GM08714 (cell line): ENCODE data around the gene WFDC10A.
"Not testable (repeated sequence)": the region's sequence is repeated elsewhere in the genome, so short reads cannot be mapped to it uniquely, and the experiment has no call there.

Source experiments
- H3K4me3 ChIP-seq: fragments of 200-500 bp; sonication (Bioruptor generic); 2 replicates; pipeline ENCODE4 v1.5.1; 2014; ENCODE audit warnings: mild to moderate bottlenecking, low read length, inconsistent platforms
- ZNF274 ChIP-seq: IDR thresholded peaks from 2 replicates; pipeline ENCODE4 v1.6.1; 2012; ENCODE audit warnings: mild to moderate bottlenecking, low read depth, low read length

Gene WFDC10A

GRCh38 chr20:45629496-45630100, at the start of gene WFDC10A:
WFDC10A (plus strand) TSS chr20:45629739; CDS start chr20:45629814, 75 bp downstream.
- no peak for TF ChIP-seq ZNF274

GRCh38 chr20:45581702-45582101, 47.8 kb upstream of the WFDC10A start:
- no peak overlapping the region for H3K4me3 ChIP-seq
- no peak for TF ChIP-seq ZNF274

More at GRCh38 chr20:45629496-45630100, at the start of gene WFDC10A:
- H3K4me3 ChIP-seq, result no peak within 1 kb of the TSS

GRCh38 chr20:45583502-45583901, 46.0 kb upstream of the WFDC10A start:
- TF ChIP-seq ZNF274, result no peak
- no peak overlapping the region for H3K4me3 ChIP-seq

GRCh38 chr20:45584294-45584693, 45.2 kb upstream of the WFDC10A start:
- not testable (repeated sequence) for H3K4me3 ChIP-seq

- H3K4me3 ChIP-seq, result not testable (repeated sequence)
Observed at GRCh38 chr20:45585986-45586385, 43.6 kb upstream of the WFDC10A start.

- TF ChIP-seq ZNF274, result no peak
- H3K4me3 ChIP-seq, result no peak overlapping the region
Observed at GRCh38 chr20:45588800-45589199, 40.7 kb upstream of the WFDC10A start.

- no peak overlapping the region for H3K4me3 ChIP-seq
- no peak for TF ChIP-seq ZNF274
Observed at GRCh38 chr20:45589725-45590124, 39.8 kb upstream of the WFDC10A start.

- no peak overlapping the region for H3K4me3 ChIP-seq
- TF ChIP-seq ZNF274, result no peak
Observed at GRCh38 chr20:45592574-45593189, 36.9 kb upstream of the WFDC10A start.

- no peak overlapping the region for H3K4me3 ChIP-seq
- no peak for TF ChIP-seq ZNF274
Observed at GRCh38 chr20:45593498-45593897, 36.0 kb upstream of the WFDC10A start.

- no peak overlapping the region for H3K4me3 ChIP-seq
- no peak for TF ChIP-seq ZNF274
Observed at GRCh38 chr20:45595235-45595634, 34.3 kb upstream of the WFDC10A start.

- TF ChIP-seq ZNF274, result no peak
- no peak overlapping the region for H3K4me3 ChIP-seq
Observed at GRCh38 chr20:45607810-45608209, 21.7 kb upstream of the WFDC10A start.

GRCh38 chr20:45611054-45611453, 18.5 kb upstream of the WFDC10A start:
- TF ChIP-seq ZNF274, result no peak
- H3K4me3 ChIP-seq, result no peak overlapping the region

GRCh38 chr20:45612314-45612713, 17.2 kb upstream of the WFDC10A start:
- no peak overlapping the region for H3K4me3 ChIP-seq
- no peak for TF ChIP-seq ZNF274

- H3K4me3 ChIP-seq, result no peak overlapping the region
- no peak for TF ChIP-seq ZNF274
Observed at GRCh38 chr20:45617591-45617990, 11.9 kb upstream of the WFDC10A start.

- no peak overlapping the region for H3K4me3 ChIP-seq
- TF ChIP-seq ZNF274, result no peak
Observed at GRCh38 chr20:45621593-45621992, 7.9 kb upstream of the WFDC10A start.

- H3K4me3 ChIP-seq, result no peak overlapping the region
- no peak for TF ChIP-seq ZNF274
Observed at GRCh38 chr20:45626540-45626939, 3.0 kb upstream of the WFDC10A start.

- H3K4me3 ChIP-seq, result no peak overlapping the region
- TF ChIP-seq ZNF274, result no peak
Observed at GRCh38 chr20:45630371-45630770, 832 bp downstream of the WFDC10A start.
